NCI-H748 treated with DMSO at 0.1 percent for 48 hours (cell line): Measurements from ENCODE around the gene PBXIP1.
"Not testable (repeated sequence)": the region's sequence is repeated elsewhere in the genome, so short reads cannot be mapped to it uniquely, and the experiment has no call there.

Experiments
- DNase-seq: peaks from one replicate; lab custom pipeline; 2025; lab: John Stamatoyannopoulos, UW

PBXIP1 gene

GRCh38 chr1:154937085-154937987 lies 18.6 kb downstream of the PBXIP1 start:
- peak; percentile 82 for DNase-seq

DNA sequence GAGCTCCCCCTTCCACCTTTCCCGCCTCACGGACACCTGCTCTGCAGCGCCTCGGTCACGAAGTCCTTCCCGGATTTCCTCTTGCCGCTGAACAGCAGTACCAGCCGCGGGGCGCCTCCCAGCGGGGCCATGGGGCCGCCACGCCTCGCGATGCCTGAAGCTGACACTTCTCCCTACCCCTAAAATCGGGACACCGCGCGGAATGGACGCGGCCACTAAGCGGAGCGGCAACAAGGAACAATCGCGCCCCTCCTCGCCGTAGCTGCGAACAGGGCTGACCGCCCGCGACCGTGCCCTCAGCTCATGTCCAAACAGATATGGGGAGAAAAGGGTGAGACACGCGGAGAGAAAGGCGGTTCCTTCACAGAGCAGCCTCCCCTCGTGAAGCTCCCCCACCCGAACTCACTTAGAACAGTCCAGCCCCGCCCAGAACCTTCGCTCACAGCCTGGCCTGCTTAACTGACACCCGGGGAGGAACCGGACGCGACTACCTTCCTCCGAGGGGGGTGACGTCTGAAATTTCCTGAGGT lies 19.3 kb downstream of the PBXIP1 start, which contains the start of gene PMVK:
Gene PMVK, minus strand, starts transcription at position 165 of the 530 bp plus-strand sequence. Its CDS starts 34 bp downstream, at position 131.
- peak; percentile 93 for DNase-seq

DNA sequence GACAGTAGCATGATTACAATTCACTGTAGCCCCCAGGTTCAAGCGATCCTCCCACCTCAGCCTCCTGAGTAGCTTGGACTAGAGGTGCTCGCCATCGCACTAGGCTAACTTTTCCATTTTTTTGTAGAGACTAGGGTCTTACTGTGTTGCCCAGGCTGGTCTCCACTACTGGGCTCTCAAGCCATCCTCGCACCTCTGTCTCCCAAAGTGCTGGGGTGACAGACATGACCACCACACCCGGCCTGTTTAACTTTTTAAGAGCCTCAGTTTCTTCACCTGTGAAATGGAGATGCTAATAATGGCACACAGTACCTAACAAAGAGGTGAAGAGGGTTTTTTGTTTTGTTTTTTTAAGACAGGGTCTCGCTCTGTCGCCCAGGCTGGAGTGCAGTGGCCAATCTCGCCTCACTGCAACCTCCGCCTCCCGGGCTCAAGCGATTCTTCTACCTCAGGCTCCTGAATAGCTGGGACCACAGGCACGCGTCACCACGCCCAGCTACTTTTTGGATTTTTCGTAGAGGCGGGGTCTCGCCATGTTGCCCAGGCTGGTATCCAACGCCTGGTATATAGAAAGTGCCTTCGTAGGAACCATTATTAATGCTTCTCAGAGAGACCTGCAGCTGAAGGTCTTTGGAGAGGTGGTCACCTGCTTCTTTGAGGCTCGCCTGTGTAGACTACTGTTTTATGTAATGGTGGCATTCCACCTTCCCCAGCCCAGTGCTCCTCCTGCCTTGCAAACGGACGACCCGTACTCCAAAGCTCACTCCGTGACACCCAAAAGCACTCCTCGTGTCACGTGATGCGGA lies 19.9 kb downstream of the PBXIP1 start:
- DNase-seq, result no peak

DNA sequence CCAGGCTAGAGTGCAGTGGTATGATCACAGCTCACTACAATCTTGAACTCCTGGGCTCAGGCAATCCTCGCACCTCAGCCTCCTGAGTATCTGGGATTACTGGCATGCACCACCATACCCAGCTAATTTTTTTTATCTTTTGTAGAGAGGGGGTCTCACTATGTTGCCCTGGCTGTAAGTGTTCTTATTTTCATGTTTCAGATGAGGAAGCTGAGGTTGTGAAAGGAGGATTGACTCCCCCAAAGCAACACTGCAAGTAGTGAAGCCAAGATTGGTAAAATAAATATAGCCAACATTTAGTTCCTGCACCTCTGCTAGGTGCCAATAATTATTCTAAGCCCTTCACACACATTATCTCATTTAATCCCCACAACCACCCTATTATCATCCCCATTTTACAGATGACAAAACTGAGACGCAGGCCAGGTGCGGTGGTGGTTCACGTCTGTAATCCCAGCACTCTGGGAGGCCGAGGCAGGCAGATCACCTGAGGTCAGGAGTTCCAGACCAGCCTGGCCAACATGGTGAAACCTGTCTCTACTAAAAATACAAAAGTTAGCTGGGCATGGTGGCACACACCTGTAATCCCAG lies 21.4 kb downstream of the PBXIP1 start:
- DNase-seq, result no peak

DNA sequence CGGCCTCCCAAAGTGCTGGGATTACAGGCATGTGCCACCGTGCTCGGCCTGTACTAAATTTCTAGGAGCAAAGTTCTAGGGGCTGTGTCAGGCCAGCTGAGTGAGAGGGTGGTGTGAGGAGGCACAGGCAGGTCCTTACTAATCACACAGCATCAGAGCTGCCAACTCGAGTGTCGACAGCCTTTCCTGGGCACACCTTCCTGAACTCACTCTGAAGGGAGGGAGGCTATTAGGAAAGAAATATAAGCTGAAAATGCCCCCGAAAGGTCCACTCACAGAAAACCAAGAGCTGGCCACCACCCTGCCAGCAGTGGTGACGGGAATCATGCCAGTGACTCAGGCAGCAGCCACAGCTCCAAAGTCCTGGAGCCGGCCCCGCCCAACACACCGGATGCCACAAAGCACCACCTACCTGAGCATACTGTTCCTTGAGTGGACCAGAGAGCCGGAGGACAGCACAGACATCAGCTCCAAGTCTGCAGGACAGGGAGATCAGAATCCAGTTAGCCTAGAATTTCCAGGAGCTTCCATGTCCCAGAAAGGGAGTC lies 23.9 kb downstream of the PBXIP1 start:
- DNase-seq, result no peak

DNA sequence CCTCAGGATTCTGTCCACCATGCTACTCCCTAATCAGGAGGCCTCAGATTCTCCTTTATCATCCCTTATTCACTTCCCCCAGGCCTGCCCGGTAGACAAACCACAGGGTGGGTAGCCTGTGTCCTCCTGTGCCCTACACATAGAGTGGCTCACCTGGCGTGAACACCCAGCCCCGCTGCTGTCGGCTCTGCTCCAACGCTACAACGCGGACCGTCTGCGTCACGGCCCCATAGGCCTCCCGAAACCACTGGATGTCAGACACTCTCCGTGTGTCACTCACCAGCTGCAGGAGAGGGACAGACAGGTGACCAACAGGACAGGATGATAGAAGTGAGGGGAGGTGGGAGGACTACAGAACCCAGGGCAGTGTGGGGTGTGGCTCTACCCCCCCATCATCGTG lies 29.7 kb downstream of the PBXIP1 start:
- DNase-seq, result no peak

GRCh38 chr1:154925335-154926170 lies 30.3 kb downstream of the PBXIP1 start:
- no peak for DNase-seq

- DNase-seq, result no peak
Measured at GRCh38 chr1:154923695-154924094, 32.2 kb downstream of the PBXIP1 start.

DNA sequence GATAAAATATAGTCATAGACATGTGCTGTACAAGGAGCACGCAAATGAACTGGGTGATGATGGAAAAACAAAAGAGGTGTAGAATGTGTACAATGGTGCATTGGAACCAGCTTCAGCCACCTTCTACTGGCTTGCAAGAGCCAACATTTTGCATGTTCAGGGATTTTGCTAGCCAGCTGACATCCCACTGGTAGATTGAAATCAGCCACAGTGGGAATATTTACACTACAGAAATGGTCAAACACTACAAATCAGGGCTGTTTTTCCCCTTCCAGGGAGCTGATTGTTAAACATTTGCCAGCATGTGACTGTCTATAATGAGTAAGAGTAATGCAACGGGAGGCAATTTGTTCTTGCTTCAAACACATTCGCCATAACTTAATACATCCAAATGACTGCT lies 42.6 kb downstream of the PBXIP1 start:
- DNase-seq, result no peak

DNA sequence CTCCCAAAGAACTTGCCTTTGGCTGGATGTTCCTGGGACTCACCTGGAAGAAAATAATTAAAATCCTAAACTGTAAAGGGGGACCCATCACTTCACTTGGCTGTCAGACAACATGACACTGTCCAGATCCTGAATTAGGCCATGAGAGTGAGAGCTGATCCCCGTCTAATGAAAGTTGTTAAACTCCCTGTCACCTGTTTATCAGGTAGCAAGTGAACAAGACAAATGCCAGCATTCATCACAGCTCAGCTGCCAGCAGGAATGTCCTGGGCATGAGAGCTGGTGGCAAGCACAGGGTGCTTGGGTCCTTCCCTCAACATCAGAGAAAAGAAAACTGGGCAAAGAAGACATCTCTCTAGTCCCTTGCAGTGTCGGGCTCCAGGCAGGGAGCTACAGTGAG lies 43.1 kb downstream of the PBXIP1 start:
- no peak for DNase-seq

GRCh38 chr1:154911691-154912550 lies 44.0 kb downstream of the PBXIP1 start:
- no peak for DNase-seq

DNA sequence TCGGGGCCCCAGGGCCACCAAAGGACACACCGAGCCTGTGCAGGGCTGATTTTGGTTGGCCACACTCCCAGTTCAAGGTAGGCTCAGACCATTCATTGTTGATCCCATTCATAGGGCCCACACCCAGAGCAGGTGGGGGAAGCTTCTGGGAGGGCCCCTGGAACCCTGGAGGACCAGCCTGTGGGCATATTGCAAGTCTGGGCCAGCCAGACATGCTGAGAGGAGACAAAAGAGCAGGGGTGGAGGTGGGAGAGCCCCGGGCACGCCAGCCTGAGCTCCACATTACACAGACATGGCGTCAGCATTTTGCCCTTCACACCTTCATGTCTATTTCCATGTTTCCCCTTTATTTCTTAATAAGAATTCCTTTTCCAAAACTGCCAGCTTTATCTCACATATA lies 45.0 kb downstream of the PBXIP1 start:
- DNase-seq, result no peak

- no peak for DNase-seq
Measured at GRCh38 chr1:154908937-154909336, 47.0 kb downstream of the PBXIP1 start.

- not testable (repeated sequence) for DNase-seq
Measured at GRCh38 chr1:154908129-154908528, 47.8 kb downstream of the PBXIP1 start.

DNA sequence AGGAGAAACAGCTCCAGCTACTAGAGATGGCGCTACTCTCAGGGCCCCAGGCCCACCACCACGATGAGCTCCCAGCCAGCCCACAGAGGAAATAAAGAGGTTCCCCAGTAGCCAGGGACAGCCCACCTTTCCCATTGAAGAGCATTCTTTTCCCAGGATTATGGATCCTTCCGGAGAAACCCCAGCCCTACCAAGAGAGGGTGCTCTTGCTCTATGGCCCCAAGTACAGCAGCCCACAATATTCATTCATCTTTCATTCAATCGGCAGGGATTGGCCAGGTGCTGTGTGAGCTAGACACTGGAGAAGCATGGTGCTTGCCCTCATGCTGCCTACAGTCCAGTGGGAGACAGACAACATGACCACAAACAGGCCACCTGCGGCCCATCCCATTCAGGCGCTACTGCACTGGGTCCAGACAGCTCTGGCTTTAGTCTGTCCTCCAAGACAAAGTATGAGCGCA lies 49.2 kb downstream of the PBXIP1 start:
- no peak for DNase-seq

- DNase-seq, result no peak
Measured at GRCh38 chr1:154902938-154903566, 52.8 kb downstream of the PBXIP1 start.

- DNase-seq, result no peak
Measured at GRCh38 chr1:154901591-154901990, 54.3 kb downstream of the PBXIP1 start.

GRCh38 chr1:154899041-154899440 lies 56.9 kb downstream of the PBXIP1 start:
- no peak for DNase-seq

GRCh38 chr1:154896771-154897286 lies 59.1 kb downstream of the PBXIP1 start:
- no peak for DNase-seq
